HG03139 (cell line): ENCODE measurements around the gene PPP3CA.
"Not testable (repeated sequence)": the region's sequence is repeated elsewhere in the genome, so short reads cannot be mapped to it uniquely, and the experiment has no call there.

Source experiments
- ATAC-seq: cut with Tn5 transposase; IDR thresholded peaks from one replicate; pipeline ENCODE4 v1.9.1; 2021; ENCODE audit not compliant: unreplicated experiment

The PPP3CA gene

DNA sequence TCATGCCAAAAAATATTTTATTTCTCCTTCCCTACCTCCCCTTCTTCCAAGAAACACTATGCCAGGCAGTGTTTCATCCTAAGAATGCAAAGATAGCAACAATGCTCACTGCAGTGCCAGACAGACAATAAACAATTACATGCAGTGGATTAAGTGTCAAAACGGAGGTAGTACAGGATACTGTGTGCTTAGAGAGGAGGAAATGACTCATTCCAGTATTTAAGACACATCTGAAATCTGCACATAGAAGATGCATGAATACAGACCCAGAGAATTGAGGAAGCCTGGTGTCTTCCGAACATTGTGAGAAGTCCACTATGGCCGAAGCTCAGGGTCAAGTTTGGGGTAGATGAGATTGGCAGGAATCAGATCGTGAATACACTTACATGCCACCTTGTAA lies 326.4 kb downstream of the PPP3CA start:
- peak; percentile 60 for ATAC-seq

DNA sequence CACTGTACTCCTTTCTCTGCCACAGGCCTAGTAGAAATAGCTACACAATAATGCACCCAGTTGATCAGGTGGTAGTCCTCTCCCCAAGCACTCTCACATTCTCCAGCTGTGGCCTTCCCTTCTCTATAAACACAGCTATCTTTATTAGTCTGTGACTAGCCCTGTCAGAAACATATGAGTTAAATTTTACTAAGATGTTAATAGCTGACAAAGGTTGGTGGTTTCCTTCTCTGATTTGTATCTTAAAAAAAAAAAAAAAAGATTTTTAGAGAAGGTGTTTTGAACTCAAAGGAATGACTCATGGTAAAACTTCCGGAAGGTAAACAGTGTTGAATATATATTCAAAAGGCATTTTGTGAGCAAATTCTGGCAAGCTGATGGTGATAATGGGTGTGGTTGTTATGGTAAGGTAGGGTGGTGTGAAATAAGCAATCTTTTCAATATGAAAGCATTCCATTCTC lies 327.4 kb downstream of the PPP3CA start:
- ATAC-seq, result peak; percentile 55

DNA sequence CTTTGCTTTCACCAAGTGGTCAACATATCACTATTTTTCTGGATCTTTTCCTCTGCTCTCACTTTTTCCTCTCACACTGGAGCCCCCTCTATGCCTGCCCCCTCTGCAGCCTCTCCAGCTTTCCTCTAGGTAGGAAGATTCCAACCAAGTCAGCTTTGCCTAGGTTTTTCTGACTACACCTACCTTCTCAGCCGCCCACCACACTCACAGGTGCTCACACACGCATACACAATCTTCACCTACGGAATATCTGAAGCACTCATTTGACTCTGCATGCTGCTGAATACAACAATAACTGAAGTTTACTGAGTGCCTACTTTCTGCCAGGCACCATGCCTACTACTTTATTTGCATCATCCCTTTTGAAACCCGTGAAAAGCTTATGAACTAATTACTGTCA lies 328.0 kb downstream of the PPP3CA start:
- no peak for ATAC-seq

DNA sequence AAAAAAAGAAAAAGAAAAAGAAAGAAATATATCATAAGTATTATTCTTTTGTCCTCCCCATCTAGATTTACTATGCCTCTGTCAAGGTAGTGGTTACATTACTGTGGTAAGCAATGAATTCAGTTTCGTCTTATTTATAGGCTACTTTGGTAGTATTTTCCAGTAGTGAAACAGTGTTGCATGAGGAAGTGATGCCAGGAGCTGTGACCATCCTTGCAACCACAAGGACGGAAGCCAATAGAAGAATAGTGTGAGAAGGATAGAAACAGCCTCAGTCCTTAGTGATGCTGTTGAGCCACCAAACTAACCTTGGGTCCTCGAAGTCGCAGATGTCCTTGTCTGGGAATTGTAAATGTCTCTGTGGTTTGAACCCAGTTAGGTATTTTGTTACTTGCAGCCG lies 328.5 kb downstream of the PPP3CA start:
- ATAC-seq, result peak; percentile 57

DNA sequence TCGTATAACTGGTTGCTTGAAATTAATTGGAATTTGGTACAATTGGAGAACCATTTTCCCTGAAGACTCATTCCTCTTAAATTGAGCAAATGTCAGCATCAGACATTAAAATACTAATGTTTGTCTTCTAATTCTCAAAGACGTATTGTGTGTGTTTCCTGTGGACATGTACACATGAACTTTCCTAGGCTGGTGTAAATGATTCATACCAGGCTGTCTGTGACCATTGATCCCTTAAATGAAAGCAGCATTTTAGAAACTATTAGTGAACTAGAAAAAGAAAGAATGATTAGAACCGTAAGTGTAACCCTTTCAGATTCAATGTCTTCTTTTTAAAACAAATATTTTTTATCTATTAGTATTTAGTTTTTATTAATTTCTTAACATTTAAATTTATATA lies 332.9 kb downstream of the PPP3CA start:
- peak; percentile 38 for ATAC-seq

DNA sequence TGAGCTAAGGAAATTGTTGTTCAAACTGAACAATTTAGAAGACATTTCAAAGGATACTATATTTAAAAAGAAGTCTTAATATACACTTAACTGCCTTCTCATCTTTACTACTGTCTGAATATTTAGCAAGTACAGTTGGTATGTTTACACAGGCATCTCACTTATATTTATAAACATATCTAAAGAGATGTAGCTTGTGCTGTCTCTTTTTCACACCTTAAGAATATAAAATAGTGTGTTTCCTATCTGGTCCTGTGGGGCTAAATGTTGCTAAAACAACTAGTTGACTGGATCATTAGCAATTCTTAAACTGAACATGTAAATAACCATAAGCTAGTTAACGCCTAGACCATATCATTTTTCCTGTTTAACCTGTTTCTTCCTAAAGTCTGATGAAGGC lies 336.3 kb downstream of the PPP3CA start:
- no peak for ATAC-seq

DNA sequence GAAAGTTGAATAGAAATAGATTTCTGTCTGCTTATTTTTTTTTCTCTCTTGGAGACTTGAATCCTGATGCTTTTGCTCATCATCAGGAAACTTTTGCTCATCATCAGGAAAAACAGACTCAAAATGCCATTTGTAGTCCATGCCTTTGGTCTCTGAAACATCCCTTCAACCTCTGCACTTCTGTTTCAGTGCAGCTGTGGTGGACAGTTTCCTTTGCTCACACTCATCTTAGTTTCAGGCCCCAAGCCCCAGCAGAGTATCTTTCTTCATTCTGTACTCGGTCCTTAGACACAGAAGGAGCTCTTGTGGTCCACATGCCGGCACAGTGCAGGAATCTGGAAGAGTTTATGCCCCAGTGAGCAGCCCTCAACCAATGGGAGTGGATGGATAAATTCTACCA lies 337.9 kb downstream of the PPP3CA start:
- ATAC-seq, result peak; percentile 70

DNA sequence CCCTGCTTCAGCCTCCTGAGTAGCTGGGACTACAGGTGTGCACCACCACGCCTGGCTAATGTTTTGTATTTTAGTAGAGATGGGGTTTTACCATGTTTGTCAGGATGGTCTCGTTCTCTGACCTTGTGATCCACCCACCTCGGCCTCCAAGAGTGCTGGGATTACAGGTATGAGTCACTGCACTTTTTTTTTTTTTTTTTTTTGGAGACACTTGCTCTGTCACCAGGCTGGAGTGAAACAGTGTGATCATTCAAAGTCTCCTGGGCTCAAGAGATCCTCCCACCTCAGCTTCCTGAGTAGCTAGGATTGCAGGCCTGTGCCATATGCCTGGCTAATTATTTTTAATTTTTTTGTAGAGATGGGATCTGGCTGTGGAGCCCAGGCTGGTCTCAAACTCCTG lies 338.8 kb downstream of the PPP3CA start:
- ATAC-seq, result no peak

DNA sequence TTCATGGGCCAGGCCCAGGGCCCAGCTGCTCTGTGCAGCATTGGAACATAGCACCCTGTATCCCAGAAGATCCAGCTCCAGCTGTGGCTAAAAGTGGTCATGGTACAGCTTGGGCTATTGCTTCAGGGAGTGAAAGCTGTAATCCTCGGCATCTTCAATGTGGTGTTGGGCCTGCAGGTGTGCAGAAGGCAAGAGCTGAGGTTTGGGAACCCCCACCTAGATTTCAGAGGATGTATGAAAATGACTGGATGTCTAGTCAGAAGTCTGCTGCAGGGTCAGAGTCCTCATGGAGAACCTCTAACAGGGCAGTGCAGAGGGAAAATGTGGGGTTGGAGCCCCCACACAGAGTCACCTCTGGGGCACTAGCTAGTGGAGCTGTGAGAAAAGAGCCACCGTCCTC lies 341.7 kb downstream of the PPP3CA start:
- no peak for ATAC-seq

DNA sequence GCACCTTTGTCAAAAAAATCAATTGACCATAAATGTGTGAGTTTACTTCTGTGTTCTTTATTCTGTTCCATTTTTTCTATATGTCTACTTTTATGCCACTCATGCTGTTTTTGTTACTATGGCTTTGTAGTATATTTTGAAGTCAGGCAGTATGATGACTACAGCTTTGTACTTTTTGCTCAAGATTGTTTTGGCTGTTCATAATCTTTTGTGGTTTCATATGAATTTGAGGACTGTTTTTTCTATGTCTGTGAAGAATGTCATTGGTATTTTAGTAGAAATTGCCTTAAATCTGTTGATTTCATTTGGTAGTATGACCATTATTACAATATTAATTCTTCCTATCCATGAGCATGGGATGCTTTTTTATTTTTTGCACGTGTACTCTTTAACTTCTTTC lies 346.8 kb downstream of the PPP3CA start:
- ATAC-seq, result no peak

DNA sequence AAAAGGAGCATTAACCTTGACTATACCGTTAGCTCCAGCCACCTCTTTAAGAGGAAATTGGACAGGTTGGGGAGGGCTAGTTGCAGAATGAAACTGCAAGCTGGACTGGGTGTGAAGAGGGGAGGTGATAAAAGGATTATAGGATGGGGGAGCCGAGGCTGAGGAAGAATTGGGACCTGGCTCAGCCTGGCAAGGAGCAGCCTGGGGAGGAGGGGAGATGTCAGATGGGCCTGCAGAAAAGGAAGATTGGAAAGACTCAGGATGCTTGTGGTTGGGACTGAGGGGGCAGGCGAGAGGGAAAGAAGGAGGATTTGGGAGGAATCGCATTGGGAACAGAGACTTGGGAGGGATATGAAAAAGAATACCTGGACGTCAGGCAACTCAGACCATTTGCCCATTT lies 351.7 kb downstream of the PPP3CA start:
- ATAC-seq, result no peak

DNA sequence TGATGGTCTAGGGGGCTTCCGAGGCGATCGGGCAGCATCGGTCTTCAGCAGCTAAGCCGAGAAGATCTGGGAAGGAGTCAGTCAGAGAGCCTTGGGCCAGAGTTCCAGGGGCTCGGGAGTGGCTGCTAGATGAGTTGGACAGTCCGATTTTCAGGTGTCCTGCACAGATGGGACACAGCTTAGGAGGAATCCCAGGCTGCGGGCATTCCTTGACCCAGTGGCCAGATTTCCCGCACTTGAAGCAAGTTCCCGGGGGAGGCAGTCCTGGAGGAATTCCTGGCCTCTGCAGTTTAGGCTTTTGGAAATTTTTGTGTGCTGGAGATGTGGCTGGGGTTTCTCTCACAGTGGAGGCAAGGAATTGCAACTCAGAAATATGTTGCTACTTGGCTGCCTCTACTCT lies 352.3 kb downstream of the PPP3CA start:
- not testable (repeated sequence) for ATAC-seq

DNA sequence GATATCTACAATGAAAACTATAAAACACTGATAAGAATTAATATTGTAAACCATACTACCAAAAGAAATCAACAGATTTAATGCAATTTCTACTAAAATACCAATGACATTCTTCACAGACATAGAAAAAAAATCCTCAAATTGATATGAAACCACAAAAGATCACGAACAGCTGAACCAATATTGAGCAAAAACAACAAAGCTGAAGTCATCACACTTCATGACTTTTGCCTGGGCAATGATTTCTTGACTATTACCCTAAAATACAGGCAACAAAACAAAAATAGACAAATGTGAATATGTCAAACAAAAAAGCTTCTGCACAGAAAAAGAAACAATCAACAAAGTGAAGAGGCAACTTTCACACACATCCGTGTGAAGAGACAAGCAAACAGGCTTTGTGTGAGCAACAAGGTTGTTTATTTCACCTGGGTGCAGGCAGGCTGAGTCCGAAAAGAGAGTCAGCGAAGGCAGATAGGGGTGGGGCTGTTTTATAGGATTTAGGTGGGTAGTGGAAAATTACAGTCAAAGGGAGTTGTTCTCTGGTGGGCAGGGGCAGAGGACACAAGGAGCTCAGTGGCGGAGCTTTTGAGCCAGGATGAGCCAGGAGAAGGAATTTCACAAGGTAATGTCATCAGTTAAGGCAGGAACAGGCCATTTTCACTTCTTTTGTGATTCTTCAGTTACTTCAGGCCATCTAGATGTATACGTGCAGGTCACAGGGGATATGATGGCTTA lies 355.8 kb downstream of the PPP3CA start:
- not testable (repeated sequence) for ATAC-seq

DNA sequence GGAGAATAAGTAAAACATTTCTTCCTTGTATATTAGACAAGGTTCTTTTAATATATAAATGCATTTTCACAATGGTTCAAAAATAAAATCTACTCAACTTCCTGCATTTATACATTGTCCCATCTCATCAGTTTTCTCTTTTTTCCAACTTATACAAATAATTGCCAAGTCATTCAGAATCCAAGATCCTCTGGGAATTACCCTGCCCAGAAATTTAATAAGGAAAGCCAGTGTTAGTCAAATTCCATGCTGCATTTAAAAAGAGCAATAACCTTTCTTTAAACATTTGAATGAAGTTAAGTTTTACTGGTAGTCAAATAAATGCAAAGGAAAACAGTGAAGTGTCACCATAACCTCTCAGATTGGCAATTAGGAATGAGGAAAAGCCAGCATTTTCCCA lies 357.9 kb downstream of the PPP3CA start:
- ATAC-seq, result no peak

DNA sequence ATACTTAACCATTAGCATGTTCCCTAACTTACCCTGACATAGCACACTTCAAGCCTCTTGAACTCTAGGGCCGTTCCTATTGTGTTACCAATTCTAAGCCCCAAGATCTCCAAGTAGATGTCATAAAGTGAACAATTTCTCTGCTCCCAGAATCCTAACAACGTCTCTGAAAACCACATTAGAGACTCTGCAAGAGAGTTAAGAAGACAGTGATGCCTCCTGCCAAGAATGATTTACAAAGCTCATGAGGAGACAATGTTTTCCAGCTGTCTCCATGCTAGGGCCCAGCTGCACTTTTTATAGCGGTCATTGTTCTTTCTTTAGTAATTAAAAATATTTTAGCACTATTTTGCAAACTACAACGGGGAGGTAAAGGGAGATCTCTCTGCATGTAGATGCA lies 358.4 kb downstream of the PPP3CA start:
- no peak for ATAC-seq

DNA sequence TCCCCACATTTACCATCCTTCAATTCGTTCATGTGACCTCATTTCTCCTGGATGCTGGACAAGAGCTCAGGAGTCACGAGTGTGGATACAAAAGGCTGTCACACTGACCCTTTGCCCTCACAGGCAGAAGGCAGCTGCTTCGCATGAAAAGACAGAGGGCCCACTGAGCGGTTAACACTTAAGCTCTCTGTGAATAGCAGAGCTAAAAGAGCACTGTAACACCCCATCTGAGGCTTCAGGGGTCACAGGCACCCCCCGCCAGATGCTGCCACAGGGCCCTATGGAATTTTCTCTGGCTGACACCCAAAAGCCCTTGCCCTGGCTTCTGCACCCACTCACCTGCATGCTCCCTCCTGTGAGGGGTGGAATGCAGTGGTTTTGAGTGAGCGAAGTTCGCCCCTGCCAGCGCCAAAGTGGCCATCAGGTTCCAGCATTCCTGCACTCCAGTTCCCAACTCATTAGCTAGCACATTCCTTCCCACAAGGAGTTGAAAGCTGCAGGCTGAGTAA lies 360.9 kb downstream of the PPP3CA start:
- ATAC-seq, result no peak

DNA sequence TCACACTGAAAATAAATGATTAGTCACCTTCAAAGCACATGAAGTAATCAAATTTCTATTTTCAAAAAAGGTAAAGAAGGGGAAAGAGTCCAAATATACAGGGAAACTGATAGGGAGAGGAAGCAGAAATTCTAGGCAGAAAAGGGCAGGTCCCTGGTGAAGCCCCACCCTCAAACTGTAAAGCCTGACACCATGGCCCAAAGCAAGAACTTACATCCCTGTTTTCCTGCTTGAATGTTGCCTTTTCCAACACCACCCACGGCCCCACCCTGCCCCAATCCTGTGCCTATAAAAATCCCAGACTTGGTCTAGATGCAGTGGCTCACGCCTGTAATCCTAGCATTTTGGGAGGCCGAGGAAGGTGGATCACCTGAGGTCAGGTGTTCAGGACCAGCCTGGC lies 361.8 kb downstream of the PPP3CA start:
- no peak for ATAC-seq

DNA sequence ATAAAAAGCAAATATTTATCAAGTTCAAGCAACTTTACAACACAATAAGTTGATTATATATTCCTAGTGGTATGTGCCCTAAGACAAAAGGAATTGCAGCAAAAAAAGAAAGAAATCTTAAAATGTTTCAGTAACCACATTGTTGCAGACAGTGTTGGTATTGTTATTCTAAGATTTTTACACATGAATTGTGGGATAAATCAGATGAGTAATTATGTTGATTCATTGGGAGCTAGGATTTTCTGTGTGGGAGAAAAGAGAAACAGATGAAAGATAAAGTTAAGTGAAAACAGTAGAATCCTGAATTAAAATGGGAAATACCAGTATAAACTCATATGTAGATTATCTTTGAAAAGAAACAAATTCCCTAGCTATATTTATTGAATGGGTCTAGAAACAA lies 362.4 kb downstream of the PPP3CA start:
- no peak for ATAC-seq

DNA sequence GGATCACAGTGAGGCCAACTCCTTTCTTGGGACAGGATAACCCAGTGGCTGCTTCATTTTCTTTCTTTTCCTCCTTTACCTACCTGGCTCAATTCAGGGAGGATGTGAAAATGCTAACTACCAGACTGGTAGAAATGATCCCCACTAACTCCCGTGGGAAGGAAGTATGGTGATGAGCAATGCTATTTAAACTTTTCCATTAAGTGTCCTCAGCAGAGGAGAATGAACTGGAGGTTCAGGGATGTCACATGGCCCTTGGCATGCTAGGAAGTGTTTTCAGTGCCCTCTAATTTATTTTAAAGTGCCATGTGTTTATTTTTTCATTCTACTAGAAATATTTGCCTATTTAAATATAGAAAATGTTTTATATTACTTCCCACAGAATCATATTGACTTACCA lies 363.9 kb downstream of the PPP3CA start:
- ATAC-seq, result no peak

DNA sequence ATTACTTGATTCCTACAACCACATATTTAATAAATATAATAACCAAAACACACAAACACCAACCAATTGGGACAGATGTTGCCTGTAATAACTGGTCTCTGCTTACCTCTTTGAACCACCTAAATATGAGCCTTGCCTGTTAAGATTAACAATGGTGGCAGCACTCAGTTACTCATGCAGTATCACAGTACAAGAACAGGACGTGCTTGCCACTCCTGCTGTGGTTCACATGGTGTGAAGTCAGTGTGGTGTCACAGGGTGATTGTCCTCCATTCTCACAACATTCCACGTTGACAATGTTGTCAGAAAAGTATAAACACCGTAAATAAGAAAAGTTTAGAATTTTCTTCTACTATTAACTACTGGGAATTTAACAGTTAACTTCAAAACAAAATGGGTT lies 365.0 kb downstream of the PPP3CA start:
- no peak for ATAC-seq

DNA sequence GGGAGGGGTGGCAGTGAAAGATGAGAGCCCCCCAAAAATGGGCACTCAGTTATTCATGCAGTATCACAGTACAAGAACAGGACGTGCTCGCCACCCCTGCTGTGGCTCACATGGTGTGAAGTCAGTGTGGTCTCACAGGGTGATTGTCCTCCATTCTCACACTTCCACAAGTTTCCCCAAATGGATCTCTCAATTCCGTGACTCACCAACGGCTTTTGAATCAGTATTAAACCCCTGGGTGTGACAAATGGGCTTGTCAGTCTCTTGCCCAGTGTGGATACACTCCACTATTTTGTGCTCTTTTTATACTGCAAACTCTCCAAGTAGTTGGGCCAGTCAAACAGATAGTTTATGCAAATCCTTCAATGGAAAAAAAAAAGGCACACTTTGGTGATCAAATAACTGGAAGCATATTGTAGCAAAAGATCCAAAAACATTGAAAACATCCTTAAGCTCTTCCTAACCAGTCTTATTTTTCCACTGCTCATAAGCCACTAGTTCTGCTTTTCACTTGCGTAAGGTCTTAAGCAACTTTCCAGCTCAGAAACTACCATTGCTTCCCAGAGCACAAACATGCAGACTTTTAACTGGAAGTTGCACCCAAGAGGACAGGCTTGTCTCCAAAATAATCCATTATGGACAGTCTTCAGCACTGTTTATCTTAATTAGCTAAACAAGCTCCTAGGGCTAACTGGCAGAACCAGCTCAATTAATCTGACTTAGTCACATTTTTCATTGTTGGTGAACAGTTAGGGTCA lies 365.7 kb downstream of the PPP3CA start:
- ATAC-seq, result no peak

DNA sequence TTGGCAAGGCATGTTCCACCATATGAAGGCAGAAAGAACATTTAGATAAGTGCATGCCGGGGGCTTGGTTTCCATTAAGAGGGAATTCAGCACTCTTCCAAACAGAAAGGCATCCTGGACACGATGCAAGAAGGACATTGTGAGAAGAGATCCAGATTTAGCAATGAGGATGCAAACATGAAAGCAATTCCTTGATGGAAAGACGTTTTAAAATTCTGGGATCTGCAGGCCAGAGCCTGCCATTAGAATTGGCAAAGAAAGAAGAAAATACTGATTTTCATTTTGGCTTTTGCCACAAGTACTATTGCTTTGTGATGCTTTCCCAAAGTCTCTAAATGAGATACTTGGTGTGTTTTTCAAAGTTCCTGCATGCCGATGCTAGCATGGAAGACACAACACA lies 367.6 kb downstream of the PPP3CA start:
- no peak for ATAC-seq
